Testis (tissue), 3 donors: ENCODE measurements around the gene ACSL1. TPM values are rescaled to one million over a fixed set of nuclear protein-coding genes. Genes with fewer than 3 reads are reported as not detected.

Experiments
- DNase-seq: peaks from one replicate; pipeline ENCODE4 v3.0.0-alpha.2; 2019
- H3K27ac ChIP-seq, 2 donors: fragments of 200-600 bp; sonication (generic); one replicate each; pipeline ENCODE4 v1.5.1; 2019
- H3K27me3 ChIP-seq: fragments of 200-600 bp; sonication (generic); one replicate; pipeline ENCODE4 v1.5.1; 2019
- H3K36me3 ChIP-seq: fragments of 200-600 bp; sonication (generic); one replicate; pipeline ENCODE4 v1.5.1; 2017; ENCODE audit warnings: low read depth; ENCODE audit errors: missing control alignments
- H3K4me1 ChIP-seq: fragments of 200-600 bp; sonication (generic); one replicate; pipeline ENCODE4 v1.5.1; 2019
- H3K4me3 ChIP-seq, 2 donors: fragments of 200-600 bp; sonication (generic); one replicate each; pipeline ENCODE4 v1.5.1; 2017 to 2019
- H3K9me3 ChIP-seq: fragments of 200-600 bp; sonication (generic); one replicate; pipeline ENCODE4 v1.5.1; 2017
- CTCF ChIP-seq, 3 experiments: fragments of 450-650 bp in 2 of 3; fragments of 200-600 bp in 1 of 3; sonication (generic) in 1 of 3; IDR thresholded peaks; one replicate each; pipeline ENCODE4 v1.5.1; 2016 to 2019; ENCODE audit warnings: antibody characterized with exemption in 3 of 3, mild to moderate bottlenecking in 2 of 3, moderate library complexity in 1 of 3
- POLR2A ChIP-seq: fragments of 450-650 bp; IDR thresholded peaks from one replicate; pipeline ENCODE4 v1.6.1; 2017; ENCODE audit warnings: antibody characterized with exemption, mild to moderate bottlenecking, moderate library complexity
- WGBS, 2 donors: methylation state at CpG; one replicate each; pipeline ENCODE4 v1.1.5; 2018; 5-methylcytosine and 5-hydroxymethylcytosine counted together
- intact Hi-C: fragments of 100-400 bp; cut with DNase I; formaldehyde crosslinking; loops from one replicate; pipeline ENCODE4 v1.15.1; 2023; ENCODE audit warnings: low total_unique reads
- polyA plus RNA-seq: library from polyadenylated mRNA; stranded (reverse); fragments of 350-450 nt; fragmentation: Illumina TruSeq; extraction: RNeasy Lipid Tissue Mini Kit (QIAGEN cat#74804); gene quantifications from one replicate; pipeline ENCODE4 v1.2.3, GENCODE V29; 2014; ENCODE audit warnings: low read depth, low replicate concordance; ENCODE audit not compliant: insufficient read depth
- total RNA-seq, 2 donors: library from RNA; depleted of rRNA; stranded (reverse); fragments of >200 nt; gene quantifications; one replicate each; pipeline ENCODE4 v1.2.3, GENCODE V29; 2016

Gene ACSL1
- total and polyA plus RNA-seq, 3 donors from 2014 or later = 31.6 to 81.8 (median 59.8) TPM

GRCh38 chr4:184815046-184815877, 10.5 kb downstream of the ACSL1 start:
- DNase-seq = peak; percentile 84
- H3K4me1 ChIP-seq = peaks cover 16% of the 10 kb centered on the region
- no peaks in the 10 kb centered on the region for H3K36me3 ChIP-seq
- WGBS, 2 donors = 31 to 46% methylated on average over 11 of the region's 11 CpGs
- H3K27ac ChIP-seq = peak overlapping the region in 1 of 2 donors; percentile 3
- H3K4me3 ChIP-seq = no peak overlapping the region
- TF ChIP-seq CTCF (IDR thresholded peaks at IDR 0.05) (no peak), POLR2A (no peak)
- no peaks in the 10 kb centered on the region for H3K9me3 ChIP-seq
- no peaks in the 10 kb centered on the region for H3K27me3 ChIP-seq
- intact Hi-C loops = no loop called here

DNA sequence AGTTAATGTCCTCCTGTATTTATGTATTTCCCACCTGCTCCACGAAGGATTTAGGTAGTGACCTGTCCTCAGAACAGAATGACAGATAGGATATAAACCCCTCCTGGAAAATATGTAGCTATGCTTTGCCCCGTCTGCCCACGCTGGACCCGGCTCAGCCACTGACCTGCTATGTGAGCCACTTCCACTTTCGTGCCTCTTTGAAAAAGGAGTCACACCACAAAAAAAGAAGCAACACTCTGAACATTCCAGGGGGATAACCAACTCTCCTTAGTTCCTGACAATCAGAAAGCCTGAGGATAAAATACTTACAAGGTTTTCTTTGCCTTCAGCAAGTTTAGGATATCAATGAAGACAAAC, 11.1 kb downstream of the ACSL1 start:
- H3K4me3 ChIP-seq = no peak overlapping the region
- TF ChIP-seq CTCF (IDR thresholded peaks at IDR 0.05) = no peak
- TF ChIP-seq POLR2A = no peak
- peak overlapping the region in 1 of 2 donors; percentile 3 for H3K27ac ChIP-seq
- no peaks in the 10 kb centered on the region for H3K9me3 ChIP-seq
- no peaks in the 10 kb centered on the region for H3K36me3 ChIP-seq
- 43 to 59% methylated on average over 5 of the region's 5 CpGs for WGBS, 2 donors
- H3K4me1 ChIP-seq = peaks cover 16% of the 10 kb centered on the region
- intact Hi-C loops = no loop called here
- no peak for DNase-seq
- no peaks in the 10 kb centered on the region for H3K27me3 ChIP-seq

- Histone ChIP-seq H3K36me3 (no peaks in the 10 kb centered on the region), H3K27ac (peak overlapping the region in 1 of 2 donors; percentile 31), H3K4me1 (peaks cover 21% of the 10 kb centered on the region), H3K9me3 (no peaks in the 10 kb centered on the region), H3K27me3 (no peaks in the 10 kb centered on the region), H3K4me3 (no peak overlapping the region)
- no peak for TF ChIP-seq CTCF (IDR thresholded peaks at IDR 0.05)
- TF ChIP-seq POLR2A = no peak
- intact Hi-C loops = no loop called here
- WGBS, 2 donors = 66 to 75% methylated on average over 8 of the region's 8 CpGs
- no peak for DNase-seq
Measured at GRCh38 chr4:184812651-184813181, 13.1 kb downstream of the ACSL1 start.

GRCh38 chr4:184812199-184812542, 13.6 kb downstream of the ACSL1 start:
- peaks cover 21% of the 10 kb centered on the region for H3K4me1 ChIP-seq
- 82 to 97% methylated on average over 6 of the region's 6 CpGs for WGBS, 2 donors
- peak overlapping the region in 1 of 2 donors; percentile 31 for H3K27ac ChIP-seq

More at GRCh38 chr4:184812199-184812542, 13.6 kb downstream of the ACSL1 start:
- TF ChIP-seq POLR2A (no peak), CTCF (IDR thresholded peaks at IDR 0.05) (no peak)
- no peak for DNase-seq
- intact Hi-C loops = no loop called here
- Histone ChIP-seq H3K9me3 (no peaks in the 10 kb centered on the region), H3K27me3 (no peaks in the 10 kb centered on the region), H3K4me3 (no peak overlapping the region), H3K36me3 (no peaks in the 10 kb centered on the region)
